ENCODE measurements around the gene TPST2. TPM values are rescaled to one million over a fixed set of nuclear protein-coding genes. Genes with fewer than 3 reads are reported as not detected.

Gene TPST2
- polyA plus RNA-seq, 3 donors = 62.8 to 83.8 (median 69.5) TPM

GRCh38 chr22:26618455-26618854 is 28.5 kb upstream of the TPST2 start:
- H3K27ac ChIP-seq (ENCODE audit: low read depth in 1 of 2, low read length in 2 of 2) = peak overlapping the region; percentile 54 to 85
- no peaks in the 10 kb centered on the region for H3K9me3 Mint-ChIP-seq
- no peak for DNase-seq

More at GRCh38 chr22:26618455-26618854, 28.5 kb upstream of the TPST2 start:
- Histone ChIP-seq H3K79me2 (ENCODE audit: insufficient read depth, low read length) (no peaks in the 10 kb centered on the region), H3K9me3 (replicated peaks in 1 of 2; ENCODE audit: control insufficient read depth in 1 of 2, insufficient read depth in 1 of 2, low read length in 2 of 2) (no peaks in the 10 kb centered on the region), H2AFZ (ENCODE audit: insufficient read depth, low read depth, low read length, poor library complexity, severe bottlenecking) (peak overlapping the region; percentile 82), H4K20me1 (ENCODE audit: insufficient read depth, low read length) (no peaks in the 10 kb centered on the region), H3K4me2 (replicated peaks; ENCODE audit: extremely low read depth, low read length, poor library complexity, severe bottlenecking) (no peak overlapping the region), H3K27me3 (ENCODE audit: control insufficient read depth in 2 of 2, insufficient read depth in 2 of 2, low read length in 2 of 2) (no peaks in the 10 kb centered on the region), H3K36me3 (replicated peaks in 1 of 2; ENCODE audit: control insufficient read depth in 1 of 2, insufficient read depth in 2 of 2, low read length in 2 of 2) (no peaks in the 10 kb centered on the region), H3K4me3 (replicated peaks in 1 of 3; ENCODE audit: low read depth in 2 of 3, low read length in 3 of 3) (no peak overlapping the region), H3K9ac (ENCODE audit: insufficient read depth, low read length, poor library complexity, severe bottlenecking) (no peak overlapping the region), H3K4me1 (ENCODE audit: control insufficient read depth in 1 of 2, insufficient read depth in 2 of 2, low read length in 2 of 2) (peaks cover 22 to 30% of the 10 kb centered on the region in 2 donors)
- 94% methylated on average over 6 of the region's 8 CpGs for WGBS (ENCODE audit: insufficient coverage)
- Mint-ChIP-seq H3K27ac (peak overlapping the region in 5 of 7 donors; percentile 6 to 96 (median 93)), H3K36me3 (no peaks in the 10 kb centered on the region), H3K4me1 (peaks cover 46% of the 10 kb centered on the region), H3K27me3 (ENCODE audit: low read depth in 3 of 3) (peaks cover 2 to 8% (median 3%) of the 10 kb centered on the region in 3 donors), H3K4me3 (no peak overlapping the region)
- TF ChIP-seq CTCF (IDR thresholded peaks at IDR 0.05) = no peak
- intact Hi-C loops (cut with micrococcal nuclease) = no loop called here

Data from CD14-positive monocyte (primary cell).